GM20000 (cell line): ENCODE data around the gene DNAH3.
"Not testable (repeated sequence)": the region's sequence is repeated elsewhere in the genome, so short reads cannot be mapped to it uniquely, and the experiment has no call there.

ENCODE experiments used
- DNase-seq: peaks from one replicate; pipeline ENCODE4 v3.0.0; 2012; ENCODE audit warnings: low spot score
- TF ChIP-seq, protein P1 (sequence below): IDR thresholded peaks from 2 replicates; pipeline ENCODE4 v1.5.1; 2012; ENCODE audit warnings: mild to moderate bottlenecking, control low read depth; ENCODE audit errors: extremely low read depth, missing control alignments

DNAH3 gene

DNA sequence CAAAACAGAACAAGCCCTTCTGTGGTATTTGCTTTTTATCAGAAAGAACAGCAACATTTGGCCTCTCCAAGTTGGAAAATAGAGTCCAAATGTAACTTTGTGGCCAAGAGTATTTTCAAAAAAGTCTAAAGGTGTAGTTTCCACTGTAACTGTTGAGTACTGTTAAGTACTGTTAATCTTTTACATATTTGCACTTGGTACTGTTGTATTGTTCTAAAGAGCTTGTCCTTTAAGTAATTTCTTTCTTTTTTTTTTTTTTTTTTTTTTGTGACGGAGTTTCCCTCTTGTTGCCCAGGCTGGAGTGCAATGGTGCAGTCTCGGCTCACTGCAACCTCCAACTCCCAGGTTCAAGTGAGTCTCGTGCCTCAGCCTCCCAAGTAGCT, 29.3 kb upstream of the DNAH3 start:
- TF ChIP-seq, protein P1, sequence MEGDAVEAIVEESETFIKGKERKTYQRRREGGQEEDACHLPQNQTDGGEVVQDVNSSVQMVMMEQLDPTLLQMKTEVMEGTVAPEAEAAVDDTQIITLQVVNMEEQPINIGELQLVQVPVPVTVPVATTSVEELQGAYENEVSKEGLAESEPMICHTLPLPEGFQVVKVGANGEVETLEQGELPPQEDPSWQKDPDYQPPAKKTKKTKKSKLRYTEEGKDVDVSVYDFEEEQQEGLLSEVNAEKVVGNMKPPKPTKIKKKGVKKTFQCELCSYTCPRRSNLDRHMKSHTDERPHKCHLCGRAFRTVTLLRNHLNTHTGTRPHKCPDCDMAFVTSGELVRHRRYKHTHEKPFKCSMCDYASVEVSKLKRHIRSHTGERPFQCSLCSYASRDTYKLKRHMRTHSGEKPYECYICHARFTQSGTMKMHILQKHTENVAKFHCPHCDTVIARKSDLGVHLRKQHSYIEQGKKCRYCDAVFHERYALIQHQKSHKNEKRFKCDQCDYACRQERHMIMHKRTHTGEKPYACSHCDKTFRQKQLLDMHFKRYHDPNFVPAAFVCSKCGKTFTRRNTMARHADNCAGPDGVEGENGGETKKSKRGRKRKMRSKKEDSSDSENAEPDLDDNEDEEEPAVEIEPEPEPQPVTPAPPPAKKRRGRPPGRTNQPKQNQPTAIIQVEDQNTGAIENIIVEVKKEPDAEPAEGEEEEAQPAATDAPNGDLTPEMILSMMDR: no peak
- DNase-seq: no peak

DNA sequence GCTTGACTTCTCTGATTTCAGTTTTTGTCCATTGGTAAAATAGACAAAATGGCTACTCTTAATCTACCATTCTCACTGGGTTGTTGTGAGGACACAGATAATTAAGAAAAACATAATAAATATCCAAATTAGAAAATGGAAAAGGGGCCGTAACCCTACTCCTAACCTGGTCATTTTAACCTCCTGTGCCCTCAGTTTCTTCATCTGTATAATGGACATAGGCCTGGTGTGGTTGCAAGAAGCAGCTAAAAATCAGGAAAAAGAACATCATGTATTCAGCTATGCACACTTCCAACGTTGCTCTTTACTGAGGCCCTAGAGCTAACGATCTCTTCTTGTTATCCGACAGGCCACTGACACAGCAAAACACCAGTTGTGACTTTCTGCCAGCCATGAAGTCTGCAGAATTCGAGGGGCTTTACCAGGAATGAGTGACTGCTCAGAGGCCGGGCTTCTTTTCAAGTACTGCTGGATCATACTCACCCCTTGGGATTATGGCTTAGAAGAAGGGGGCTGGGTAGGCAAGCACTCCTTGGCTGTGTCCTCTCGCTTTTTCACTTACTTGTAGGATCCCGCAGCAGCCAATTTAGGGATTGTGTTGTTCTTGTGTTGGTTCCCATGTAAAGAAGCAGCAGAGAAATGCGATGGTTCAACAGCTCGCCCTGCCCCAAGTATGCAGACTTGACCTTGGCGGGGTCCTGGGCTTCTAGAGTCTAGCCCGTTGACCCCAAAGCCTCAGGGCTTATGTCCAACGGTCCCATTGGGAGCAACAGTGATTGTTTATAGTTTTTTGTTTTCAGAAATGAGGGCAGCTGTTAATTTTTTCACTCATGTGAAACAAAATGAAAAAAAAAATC, 28.7 kb upstream of the DNAH3 start:
- TF ChIP-seq, protein P1: no peak
- DNase-seq: no peak

DNA sequence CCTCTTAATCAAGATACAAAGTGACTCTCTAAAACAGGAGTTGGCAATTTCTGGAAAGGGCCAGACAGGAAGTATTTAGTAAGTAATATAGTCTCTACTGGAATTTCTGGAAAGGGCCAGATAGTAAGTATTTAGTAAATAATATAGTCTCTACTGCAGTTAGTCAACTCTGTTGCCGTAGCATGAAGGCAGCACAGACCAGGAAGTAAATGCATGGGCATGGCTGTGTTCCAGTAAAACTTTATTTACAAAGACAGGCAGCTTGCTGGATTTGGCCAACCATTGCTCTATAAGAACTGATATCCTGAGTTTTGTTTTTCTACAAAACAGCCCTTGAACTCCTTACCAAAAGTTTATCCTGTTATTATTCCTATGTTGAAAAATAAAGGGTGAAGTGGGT, 24.8 kb upstream of the DNAH3 start:
- DNase-seq: no peak

DNA sequence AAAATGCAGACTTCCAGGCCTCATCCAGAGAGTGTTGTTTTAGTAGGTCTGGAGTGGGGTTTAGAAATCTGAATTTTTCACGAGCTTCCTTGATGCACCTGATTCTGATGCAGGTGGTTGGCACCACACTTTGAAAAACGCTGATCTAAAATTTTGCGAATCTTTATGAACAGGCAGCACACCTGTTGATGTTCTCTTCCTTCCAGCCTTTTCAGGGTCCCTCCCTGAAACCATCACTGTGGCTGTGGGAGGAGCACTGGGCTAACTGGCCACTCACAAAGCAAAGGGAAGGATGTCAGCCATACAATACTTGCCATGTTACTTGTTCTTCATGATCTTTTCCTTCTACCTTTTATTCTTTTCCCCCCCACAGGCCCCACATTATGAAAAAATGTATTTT, 22.0 kb upstream of the DNAH3 start:
- TF ChIP-seq, protein P1: no peak
- DNase-seq: no peak

More for the DNA sequence above, 24.8 kb upstream of the DNAH3 start:
- TF ChIP-seq, protein P1: no peak

DNA sequence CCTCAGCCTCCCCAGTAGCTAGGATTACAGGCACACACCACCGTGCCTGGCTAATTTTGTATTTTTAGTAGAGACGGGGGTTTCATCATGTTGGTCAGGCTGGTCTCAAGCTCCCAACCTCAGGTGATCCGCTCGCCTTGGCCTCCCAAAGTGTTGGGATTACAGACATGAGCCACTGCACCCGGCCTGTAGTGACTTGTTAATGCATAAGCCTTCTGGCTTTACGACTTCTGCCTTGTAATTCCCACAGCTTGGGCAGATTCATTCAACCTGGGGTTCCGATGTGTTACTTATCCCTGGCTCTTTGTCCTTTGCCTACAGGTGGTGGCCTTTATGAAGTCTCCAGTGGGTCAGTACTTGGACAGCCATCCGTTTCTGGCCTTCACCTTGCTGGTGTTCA, 19.5 kb upstream of the DNAH3 start:
- not testable (repeated sequence) for DNase-seq

DNA sequence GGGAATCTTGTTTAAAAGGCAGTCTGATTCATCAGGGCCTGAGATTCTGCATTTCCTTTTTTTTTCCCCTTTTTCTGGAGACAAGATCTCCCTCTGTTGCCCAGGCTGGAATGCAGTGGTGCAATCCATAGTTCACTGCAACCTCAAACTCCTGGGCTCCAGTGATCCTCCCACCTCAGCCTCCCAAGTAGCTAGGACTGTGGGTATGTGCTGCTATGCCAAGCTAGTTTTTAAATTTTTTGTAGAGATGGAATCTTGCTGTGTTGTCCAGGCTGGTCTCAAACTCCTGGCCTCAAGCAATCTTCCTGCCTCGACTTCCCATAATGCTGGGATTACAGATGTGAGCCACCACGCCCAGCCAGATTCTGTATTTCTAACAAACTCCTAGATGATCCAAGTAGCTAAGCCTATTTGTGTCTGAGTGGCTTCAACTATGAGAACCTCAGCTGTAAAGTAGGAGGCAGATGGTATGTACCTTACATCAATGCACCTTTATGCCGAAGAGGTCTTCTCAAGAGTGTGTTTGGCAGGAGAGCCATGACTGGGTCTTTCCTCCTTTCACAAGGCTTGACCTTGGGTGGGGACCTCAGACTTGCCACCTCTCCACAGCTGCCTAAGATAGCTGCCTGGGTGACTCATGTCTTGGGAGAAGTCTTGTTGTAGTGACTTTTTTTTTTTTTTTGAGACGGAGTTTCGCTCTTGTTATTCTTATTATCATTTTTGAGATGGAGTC, 18.8 kb upstream of the DNAH3 start:
- DNase-seq: no peak
- TF ChIP-seq, protein P1: no peak

DNA sequence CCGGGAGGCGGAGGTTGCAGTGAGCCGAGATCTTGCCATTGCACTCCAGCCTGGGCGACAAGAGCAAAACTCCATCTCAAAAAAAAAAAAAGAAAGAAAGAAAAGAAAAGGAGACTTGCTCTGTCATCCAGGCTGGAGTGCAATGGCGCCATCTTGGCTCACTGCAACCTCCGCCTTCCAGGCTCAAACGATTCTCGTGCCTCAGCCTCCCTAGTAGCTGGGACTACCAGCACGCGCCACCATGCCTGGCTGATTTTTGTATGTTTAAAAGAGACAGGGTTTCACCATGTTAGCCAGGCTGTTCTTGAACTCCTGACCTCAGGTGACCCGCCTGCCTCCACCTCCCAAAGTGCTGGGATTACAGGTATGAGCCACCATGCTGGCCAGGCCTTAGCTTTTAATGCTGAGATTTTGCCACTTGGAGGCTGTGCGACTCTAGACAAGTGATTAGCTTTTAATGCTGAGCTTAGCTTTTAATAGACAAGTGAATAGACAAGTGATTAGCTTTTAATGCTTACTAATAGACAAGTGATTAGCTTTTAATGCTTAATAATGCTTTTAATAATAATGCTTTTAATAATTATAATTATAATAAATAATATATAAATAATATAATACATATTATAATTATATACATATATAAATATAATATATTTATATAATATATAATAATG, 17.4 kb upstream of the DNAH3 start:
- TF ChIP-seq, protein P1: no peak
- DNase-seq: no peak
